A673 (cell line): Measurements from ENCODE around the gene ESR1. TPM values are rescaled to one million over a fixed set of nuclear protein-coding genes. Genes with fewer than 3 reads are reported as not detected.

Source experiments
- BruUV-seq: library from RNA; stranded (reverse); fragments of 400-500 nt; replicated peaks from 2 replicates; lab custom pipeline; 2021; lab: Mats Ljungman, UMichigan
- CTCF ChIA-PET: fragments of 300-600 bp; sonication (Branson Sonifier 250); formaldehyde crosslinking; loops from one replicate; lab custom pipeline; 2022; ENCODE audit warnings: antibody characterized with exemption; lab: Charles Lee
- POLR2A ChIA-PET: fragments of 300-600 bp; sonication (Branson Sonifier 250); formaldehyde crosslinking; loops from one replicate; lab custom pipeline; 2022; ENCODE audit warnings: antibody characterized with exemption; ENCODE audit not compliant: low non-redundant PET; lab: Charles Lee
- DNase-seq: peaks from one replicate; pipeline ENCODE4 v3.0.0-alpha.2; 2015; ENCODE audit warnings: low spot score
- H3K27ac ChIP-seq: fragments of 200-600 bp; sonication (generic); 2 replicates; pipeline ENCODE4 v1.5.1; 2016; ENCODE audit warnings: mixed run types, low read depth, mild to moderate bottlenecking, mixed read lengths, antibody characterized with exemption, low read length; ENCODE audit not compliant: poor library complexity, severe bottlenecking
- H3K27me3 ChIP-seq: fragments of 200-600 bp; sonication (generic); replicated peaks from 2 replicates; pipeline ENCODE4 v1.6.1; 2017; ENCODE audit warnings: mixed run types, low read depth, mild to moderate bottlenecking, mixed read lengths, antibody characterized with exemption, low read length; ENCODE audit not compliant: insufficient read depth, poor library complexity
- H3K36me3 ChIP-seq: fragments of 200-600 bp; sonication (generic); 2 replicates; pipeline ENCODE4 v1.6.1; 2016; ENCODE audit warnings: mixed run types, mild to moderate bottlenecking, mixed read lengths, antibody characterized with exemption, low read length; ENCODE audit not compliant: insufficient read depth, poor library complexity, severe bottlenecking
- H3K4me1 ChIP-seq: fragments of 200-600 bp; sonication (generic); 2 replicates; pipeline ENCODE4 v1.6.1; 2017; ENCODE audit warnings: mixed run types, mild to moderate bottlenecking, mixed read lengths, antibody characterized with exemption, low read length; ENCODE audit not compliant: insufficient read depth, poor library complexity, severe bottlenecking
- H3K4me3 ChIP-seq: fragments of 200-600 bp; sonication (generic); 2 replicates; pipeline ENCODE4 v1.5.1; 2016; ENCODE audit warnings: low read depth, mixed run types, mild to moderate bottlenecking, mixed read lengths, low read length; ENCODE audit not compliant: poor library complexity, severe bottlenecking
- H3K9me3 ChIP-seq: fragments of 200-600 bp; sonication (generic); 2 replicates; pipeline ENCODE4 v1.6.1; 2016; ENCODE audit warnings: mixed run types, low read depth, mild to moderate bottlenecking, mixed read lengths, antibody characterized with exemption, low read length; ENCODE audit not compliant: poor library complexity, severe bottlenecking
- EZH2 ChIP-seq: fragments of 200-600 bp; sonication (generic); IDR thresholded peaks from 2 replicates; pipeline ENCODE4 v1.6.1; 2017; ENCODE audit warnings: borderline replicate concordance, low read depth, mild to moderate bottlenecking, mixed read lengths, antibody characterized with exemption, low read length; ENCODE audit not compliant: poor library complexity, severe bottlenecking
- intact Hi-C: fragments of 100-400 bp; cut with micrococcal nuclease; formaldehyde crosslinking; loops from one replicate; pipeline ENCODE4 v1.10.0; 2022; ENCODE audit not compliant: unreplicated experiment
- total RNA-seq: library from RNA; stranded (reverse); gene quantifications from 2 replicates; pipeline ENCODE4 v1.2.3, GENCODE V29; 2021
- TF ChIP-seq, protein P1 (sequence below): fragments of 300-800, 200-600 bp; sonication (generic); conservative IDR thresholded peaks from 2 replicates; pipeline ENCODE4 v1.5.1; 2017; ENCODE audit warnings: low read depth, mild to moderate bottlenecking, antibody characterized with exemption, low read length, moderate library complexity, mixed read lengths

Gene ESR1
- total RNA-seq, 1 experiment from 2014 or later: not detected

DNA sequence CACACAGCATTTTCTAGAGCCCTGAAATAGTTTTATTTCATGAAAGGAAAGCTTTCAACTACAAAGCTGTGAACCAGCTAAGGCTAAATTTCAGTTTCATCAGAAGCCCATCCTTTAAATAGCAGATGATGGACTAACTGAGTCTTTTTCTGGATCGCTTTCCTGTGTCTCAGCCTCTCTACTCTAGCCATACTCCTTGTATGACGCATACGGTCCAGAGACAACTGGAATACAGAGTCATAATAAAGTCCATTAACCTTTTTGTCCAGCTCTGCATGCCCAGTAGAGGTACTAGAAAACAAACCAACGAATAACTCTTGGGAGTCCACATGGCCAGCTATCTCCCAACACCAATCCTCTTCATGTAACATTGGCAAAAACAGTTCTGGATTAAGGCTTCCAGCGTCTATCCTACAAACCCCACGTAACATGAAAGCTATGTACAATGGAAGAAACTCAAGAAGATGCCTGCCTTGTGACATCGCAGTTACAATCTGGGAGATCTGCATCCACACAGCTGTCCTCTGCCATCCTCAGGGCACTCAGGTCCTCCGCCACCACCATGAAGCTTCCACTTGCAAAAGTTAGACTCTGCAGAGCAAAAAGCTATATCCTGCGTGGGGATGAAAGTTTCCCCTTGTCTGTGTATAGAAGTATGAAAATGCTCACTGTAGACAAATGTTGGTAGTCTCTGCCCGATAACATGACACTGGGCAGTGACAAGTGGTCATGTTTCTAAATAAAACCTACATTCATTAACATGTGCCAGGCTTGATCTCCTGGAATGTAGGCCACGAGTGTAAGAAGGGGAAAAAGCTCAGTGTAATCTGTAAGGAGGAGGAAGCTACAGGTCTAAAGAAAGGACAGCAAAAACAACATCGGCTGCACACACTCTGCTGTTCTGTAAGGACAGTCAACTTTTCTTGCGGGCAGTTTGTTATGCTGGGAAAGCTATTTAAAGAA is 360.4 kb downstream of the ESR1 start:
- CTCF ChIA-PET: interaction anchor here (1.1 kb wide), 1 partner anchor 43 kb away, joined by 3 read pairs; no protein-coding TSS in a partner anchor
- Histone ChIP-seq H3K4me1 (no peaks in the 10 kb centered on the region), H3K27ac (no peak overlapping the region), H3K27me3 (no peaks in the 10 kb centered on the region), H3K36me3 (no peaks in the 10 kb centered on the region), H3K9me3 (no peaks in the 10 kb centered on the region), H3K4me3 (no peak overlapping the region)
- DNase-seq: no peak
- TF ChIP-seq EZH2: no peak
- TF ChIP-seq, protein P1, sequence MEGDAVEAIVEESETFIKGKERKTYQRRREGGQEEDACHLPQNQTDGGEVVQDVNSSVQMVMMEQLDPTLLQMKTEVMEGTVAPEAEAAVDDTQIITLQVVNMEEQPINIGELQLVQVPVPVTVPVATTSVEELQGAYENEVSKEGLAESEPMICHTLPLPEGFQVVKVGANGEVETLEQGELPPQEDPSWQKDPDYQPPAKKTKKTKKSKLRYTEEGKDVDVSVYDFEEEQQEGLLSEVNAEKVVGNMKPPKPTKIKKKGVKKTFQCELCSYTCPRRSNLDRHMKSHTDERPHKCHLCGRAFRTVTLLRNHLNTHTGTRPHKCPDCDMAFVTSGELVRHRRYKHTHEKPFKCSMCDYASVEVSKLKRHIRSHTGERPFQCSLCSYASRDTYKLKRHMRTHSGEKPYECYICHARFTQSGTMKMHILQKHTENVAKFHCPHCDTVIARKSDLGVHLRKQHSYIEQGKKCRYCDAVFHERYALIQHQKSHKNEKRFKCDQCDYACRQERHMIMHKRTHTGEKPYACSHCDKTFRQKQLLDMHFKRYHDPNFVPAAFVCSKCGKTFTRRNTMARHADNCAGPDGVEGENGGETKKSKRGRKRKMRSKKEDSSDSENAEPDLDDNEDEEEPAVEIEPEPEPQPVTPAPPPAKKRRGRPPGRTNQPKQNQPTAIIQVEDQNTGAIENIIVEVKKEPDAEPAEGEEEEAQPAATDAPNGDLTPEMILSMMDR: no peak
- POLR2A ChIA-PET: no interaction called here
- no TSS peak for BruUV-seq
- intact Hi-C loops: no loop called here

DNA sequence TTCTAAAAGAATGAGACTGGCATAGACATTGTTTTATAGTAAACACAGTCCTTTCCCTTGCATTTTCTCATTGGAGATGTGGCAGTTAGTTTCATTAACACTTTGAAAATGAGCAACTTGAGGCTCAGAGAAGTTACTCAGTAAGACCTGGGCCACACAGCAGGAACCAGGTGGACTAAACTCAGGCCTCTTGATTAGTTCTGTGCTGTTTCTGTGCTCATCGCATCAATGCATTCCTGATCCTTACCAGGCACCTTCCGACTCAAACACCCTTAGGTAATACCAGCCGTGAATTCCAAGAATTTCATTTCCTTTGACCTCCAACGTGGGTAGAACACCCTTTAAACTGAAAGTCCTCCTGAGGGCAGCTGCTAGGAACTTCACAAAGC is 362.8 kb downstream of the ESR1 start:
- intact Hi-C loops: no loop called here
- no peak overlapping the region for H3K27ac ChIP-seq
- H3K9me3 ChIP-seq: no peaks in the 10 kb centered on the region
- no peaks in the 10 kb centered on the region for H3K4me1 ChIP-seq
- no TSS peak for BruUV-seq
- no peaks in the 10 kb centered on the region for H3K36me3 ChIP-seq
- POLR2A ChIA-PET: no interaction called here
- H3K27me3 ChIP-seq: no peaks in the 10 kb centered on the region
- no peak overlapping the region for H3K4me3 ChIP-seq
- CTCF ChIA-PET: no interaction called here
- TF ChIP-seq, protein P1: no peak
- no peak for TF ChIP-seq EZH2
- DNase-seq: no peak

DNA sequence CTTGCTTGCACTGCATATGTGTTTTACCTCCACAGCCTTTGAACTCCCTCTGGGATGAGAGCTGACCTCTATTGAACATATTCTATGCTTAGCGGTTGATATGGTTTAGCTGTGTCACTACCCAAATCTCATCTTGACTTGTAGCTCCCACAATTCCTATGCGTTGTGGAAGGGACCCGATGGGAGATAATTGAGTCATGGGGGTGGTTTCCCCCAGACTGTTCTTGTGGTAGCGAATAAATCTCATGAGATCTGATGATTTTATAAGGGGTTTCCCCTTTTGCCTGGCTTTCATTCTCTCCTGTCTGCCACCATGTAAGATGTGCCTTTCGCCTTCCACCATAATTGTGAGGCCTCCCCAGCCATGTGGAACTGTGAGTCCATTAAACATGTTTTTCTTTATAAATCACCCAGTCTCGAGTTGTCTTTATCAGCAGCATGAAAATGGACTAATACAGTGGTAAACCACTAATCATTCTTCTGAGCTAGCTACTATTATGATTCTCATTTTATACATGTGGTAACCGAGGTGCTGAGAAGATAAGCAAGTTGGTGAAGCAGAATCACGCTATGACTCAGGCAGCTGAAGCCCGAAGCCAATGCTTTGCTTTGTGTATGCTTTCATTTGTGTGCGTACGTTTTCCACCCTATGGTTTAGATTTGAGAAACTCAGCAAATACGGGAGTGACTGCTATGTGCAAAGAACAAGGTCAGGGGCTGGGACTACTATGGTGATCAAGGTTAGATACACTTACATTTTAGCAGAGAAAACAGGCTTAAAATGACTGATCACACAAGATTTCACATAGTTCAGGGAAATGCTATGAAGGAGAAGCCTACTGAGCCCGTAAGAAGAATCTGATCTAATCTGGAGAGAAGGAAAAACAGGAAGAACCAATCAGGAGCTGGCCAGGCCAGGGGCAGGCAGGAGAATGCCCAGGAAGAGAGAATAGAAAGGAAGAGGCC is 363.5 kb downstream of the ESR1 start:
- no peak overlapping the region for H3K27ac ChIP-seq
- POLR2A ChIA-PET: no interaction called here
- no peak overlapping the region for H3K4me3 ChIP-seq
- H3K36me3 ChIP-seq: no peaks in the 10 kb centered on the region
- intact Hi-C loops: no loop called here
- H3K9me3 ChIP-seq: no peaks in the 10 kb centered on the region
- no peak for DNase-seq
- no peaks in the 10 kb centered on the region for H3K4me1 ChIP-seq
- no peak for TF ChIP-seq EZH2
- TF ChIP-seq, protein P1: no peak
- H3K27me3 ChIP-seq: no peaks in the 10 kb centered on the region
- CTCF ChIA-PET: no interaction called here
- BruUV-seq: no TSS peak
